ENCODE results near the gene NR1I2.

- TF ChIP-seq BCL3 (IDR thresholded peaks at IDR 0.05): no peak
- no peak for TF ChIP-seq HEYL (CRISPR knock-in tag; IDR thresholded peaks at IDR 0.05)
- TF ChIP-seq POLR2A (IDR thresholded peaks at IDR 0.05; ENCODE audit: low read length): no peak
- TF ChIP-seq, protein P1, sequence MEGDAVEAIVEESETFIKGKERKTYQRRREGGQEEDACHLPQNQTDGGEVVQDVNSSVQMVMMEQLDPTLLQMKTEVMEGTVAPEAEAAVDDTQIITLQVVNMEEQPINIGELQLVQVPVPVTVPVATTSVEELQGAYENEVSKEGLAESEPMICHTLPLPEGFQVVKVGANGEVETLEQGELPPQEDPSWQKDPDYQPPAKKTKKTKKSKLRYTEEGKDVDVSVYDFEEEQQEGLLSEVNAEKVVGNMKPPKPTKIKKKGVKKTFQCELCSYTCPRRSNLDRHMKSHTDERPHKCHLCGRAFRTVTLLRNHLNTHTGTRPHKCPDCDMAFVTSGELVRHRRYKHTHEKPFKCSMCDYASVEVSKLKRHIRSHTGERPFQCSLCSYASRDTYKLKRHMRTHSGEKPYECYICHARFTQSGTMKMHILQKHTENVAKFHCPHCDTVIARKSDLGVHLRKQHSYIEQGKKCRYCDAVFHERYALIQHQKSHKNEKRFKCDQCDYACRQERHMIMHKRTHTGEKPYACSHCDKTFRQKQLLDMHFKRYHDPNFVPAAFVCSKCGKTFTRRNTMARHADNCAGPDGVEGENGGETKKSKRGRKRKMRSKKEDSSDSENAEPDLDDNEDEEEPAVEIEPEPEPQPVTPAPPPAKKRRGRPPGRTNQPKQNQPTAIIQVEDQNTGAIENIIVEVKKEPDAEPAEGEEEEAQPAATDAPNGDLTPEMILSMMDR (IDR thresholded peaks at IDR 0.05): no peak
- TF ChIP-seq MAZ (IDR thresholded peaks at IDR 0.05; ENCODE audit: borderline replicate concordance, low read depth, low read length): no peak
- no peak for TF ChIP-seq CBX2 (IDR thresholded peaks at IDR 0.05; ENCODE audit: borderline replicate concordance, low read depth)
- TF ChIP-seq EP300 (IDR thresholded peaks at IDR 0.05): no peak
- no peak for TF ChIP-seq RAD21 (conservative IDR thresholded peaks at IDR 0.05 in 1 of 2, IDR thresholded peaks at IDR 0.05 in 1 of 2)
- TF ChIP-seq, protein P2, sequence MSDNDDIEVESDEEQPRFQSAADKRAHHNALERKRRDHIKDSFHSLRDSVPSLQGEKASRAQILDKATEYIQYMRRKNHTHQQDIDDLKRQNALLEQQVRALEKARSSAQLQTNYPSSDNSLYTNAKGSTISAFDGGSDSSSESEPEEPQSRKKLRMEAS (IDR thresholded peaks at IDR 0.05): no peak
- no peak for TF ChIP-seq ESRRA (IDR thresholded peaks at IDR 0.05; ENCODE audit: borderline replicate concordance, low read length)
Observed at GRCh38 chr3:119808843-119809242, 26.9 kb downstream of the NR1I2 start.

Measured in A549 (cell line).